ENCODE results near the gene DYNLRB1. TPM values are rescaled to one million over a fixed set of nuclear protein-coding genes. Genes with fewer than 3 reads are reported as not detected.
"Not testable (repeated sequence)": the region's sequence is repeated elsewhere in the genome, so short reads cannot be mapped to it uniquely, and the experiment has no call there.

The DYNLRB1 gene
- total RNA-seq, 2 experiments from 2014 or later, result 91.2 to 96.8 TPM

DNA sequence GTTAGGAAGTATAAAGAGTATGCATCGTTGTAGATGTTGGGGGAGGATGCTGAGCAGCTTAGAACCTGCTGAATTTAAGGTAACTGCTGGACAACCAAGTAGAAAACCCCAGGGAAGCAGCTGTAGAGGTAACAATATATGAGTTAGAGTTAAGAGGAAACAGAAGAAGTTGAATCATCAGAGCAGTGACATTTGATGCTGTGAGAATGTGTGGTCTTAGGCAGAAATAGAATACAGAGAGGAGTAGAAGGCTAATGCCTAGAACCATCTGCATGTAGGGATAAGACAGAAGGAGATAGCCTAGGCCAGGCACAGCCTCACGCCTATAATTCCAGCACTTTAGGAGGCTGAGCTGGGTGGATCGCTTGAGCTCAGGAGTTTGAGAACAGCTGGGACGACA lies 22.6 kb upstream of the DYNLRB1 start:
- no peak for ATAC-seq (ENCODE audit: low read depth)
- Mint-ChIP-seq H3K4me1 (no peaks in the 10 kb centered on the region), H3K4me3 (no peak overlapping the region), H3K36me3 (peaks cover 52% of the 10 kb centered on the region), H3K27ac (no peak overlapping the region), H3K27me3 (no peaks in the 10 kb centered on the region), H3K9me3 (no peaks in the 10 kb centered on the region)
- DNase-seq, result no peak
- POLR2A ChIA-PET, result interaction anchor here (1.3 kb wide), 1 partner anchor 22 kb away, joined by 3 read pairs; no protein-coding TSS in a partner anchor

DNA sequence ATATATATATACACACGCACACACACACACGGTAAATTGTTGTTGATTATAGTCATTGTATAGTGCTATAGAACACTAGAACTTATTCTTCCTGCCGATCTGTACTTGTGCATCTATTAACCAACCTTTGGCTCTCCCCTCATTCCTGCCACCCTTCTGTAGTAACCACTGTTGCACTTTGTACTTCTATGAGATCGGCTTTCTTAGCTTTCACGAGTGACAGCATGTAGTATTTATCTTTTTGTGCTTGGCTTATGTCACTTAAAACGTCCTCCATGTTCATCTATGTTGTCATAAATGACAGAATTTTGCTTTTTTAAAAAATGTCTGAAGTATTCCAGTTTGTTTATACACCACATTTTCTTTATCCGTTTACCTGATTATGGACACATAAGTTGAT lies 20.9 kb upstream of the DYNLRB1 start:
- Mint-ChIP-seq H3K27ac (no peak overlapping the region), H3K36me3 (peaks cover 57% of the 10 kb centered on the region), H3K9me3 (peaks cover 6% of the 10 kb centered on the region), H3K4me1 (peaks cover 1% of the 10 kb centered on the region), H3K4me3 (no peak overlapping the region), H3K27me3 (no peaks in the 10 kb centered on the region)
- DNase-seq (no peak), ATAC-seq (ENCODE audit: low read depth) (no peak)
- POLR2A ChIA-PET, result no interaction called here

DNA sequence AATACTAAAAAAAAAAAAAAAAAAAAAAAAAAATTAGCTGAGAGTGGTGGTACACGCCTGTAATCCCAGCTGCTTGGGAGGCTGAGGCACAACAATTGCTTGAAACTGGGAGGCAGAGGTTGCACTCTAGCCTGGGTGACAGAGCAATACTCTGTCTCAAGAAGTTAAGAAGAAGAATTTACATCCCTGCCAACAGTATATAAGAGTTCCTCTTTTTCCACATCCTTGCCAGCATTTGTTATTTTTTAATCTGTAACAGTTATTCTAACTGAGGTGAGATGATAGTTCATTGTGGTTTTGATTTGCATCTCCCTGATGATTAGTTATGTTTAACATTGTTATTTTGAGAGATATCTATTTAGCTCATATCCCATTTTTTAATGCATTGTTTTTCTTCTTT lies 20.3 kb upstream of the DYNLRB1 start:
- DNase-seq, result no peak
- Mint-ChIP-seq H3K4me1 (peaks cover 1% of the 10 kb centered on the region), H3K9me3 (peaks cover 10% of the 10 kb centered on the region), H3K4me3 (no peak overlapping the region), H3K27me3 (no peaks in the 10 kb centered on the region), H3K27ac (no peak overlapping the region), H3K36me3 (peaks cover 59% of the 10 kb centered on the region)
- ATAC-seq (ENCODE audit: low read depth), result no peak
- POLR2A ChIA-PET, result no interaction called here

DNA sequence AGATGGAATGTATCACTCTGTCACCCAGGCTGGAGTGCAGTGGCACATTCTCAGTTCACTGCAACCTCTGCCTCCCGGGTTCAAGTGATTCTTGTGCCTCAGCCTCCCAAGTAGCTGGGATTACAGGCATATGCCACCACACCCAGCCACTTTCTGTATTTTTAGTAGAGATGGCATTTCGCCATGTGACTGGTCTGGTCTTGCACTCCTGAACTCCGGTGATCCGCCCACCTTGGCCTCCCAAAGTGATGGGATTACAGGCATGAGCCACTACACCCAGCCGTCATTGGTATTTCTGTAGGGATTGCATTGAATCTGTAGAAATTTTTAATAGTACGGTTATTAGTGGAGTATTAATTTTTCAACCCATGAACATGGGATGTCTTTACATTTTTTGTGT lies 18.6 kb upstream of the DYNLRB1 start:
- POLR2A ChIA-PET; H3K4me1 Mint-ChIP-seq; H3K27ac Mint-ChIP-seq; H3K27me3 Mint-ChIP-seq; H3K9me3 Mint-ChIP-seq; ATAC-seq (ENCODE audit: low read depth); H3K4me3 Mint-ChIP-seq; DNase-seq: not testable (repeated sequence)
- H3K36me3 Mint-ChIP-seq, result peaks cover 61% of the 10 kb centered on the region

DNA sequence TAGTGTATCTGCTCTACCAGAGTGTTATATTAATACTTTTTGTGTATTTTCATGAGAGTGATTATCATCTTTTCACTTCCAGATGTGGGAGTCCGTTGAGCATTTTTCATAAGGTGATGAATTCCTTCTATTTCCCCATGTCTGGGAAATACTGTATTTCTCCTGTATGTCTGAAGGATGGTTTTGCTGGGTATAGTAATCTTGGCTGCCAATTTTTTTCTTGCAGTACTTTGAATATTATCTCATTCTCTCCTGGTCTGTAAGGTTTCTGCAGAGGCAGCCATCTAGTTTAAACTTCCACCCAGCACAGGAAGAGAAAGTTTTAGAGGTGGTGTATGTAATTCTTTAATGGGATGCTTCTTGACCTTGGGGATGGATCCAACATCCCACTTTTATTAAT lies 15.4 kb upstream of the DYNLRB1 start:
- Mint-ChIP-seq H3K27me3 (no peaks in the 10 kb centered on the region), H3K36me3 (peaks cover 50% of the 10 kb centered on the region), H3K27ac (no peak overlapping the region), H3K4me3 (no peak overlapping the region), H3K4me1 (peaks cover 1% of the 10 kb centered on the region), H3K9me3 (peaks cover 10% of the 10 kb centered on the region)
- no peak for ATAC-seq (ENCODE audit: low read depth)
- DNase-seq, result no peak
- POLR2A ChIA-PET, result no interaction called here

DNA sequence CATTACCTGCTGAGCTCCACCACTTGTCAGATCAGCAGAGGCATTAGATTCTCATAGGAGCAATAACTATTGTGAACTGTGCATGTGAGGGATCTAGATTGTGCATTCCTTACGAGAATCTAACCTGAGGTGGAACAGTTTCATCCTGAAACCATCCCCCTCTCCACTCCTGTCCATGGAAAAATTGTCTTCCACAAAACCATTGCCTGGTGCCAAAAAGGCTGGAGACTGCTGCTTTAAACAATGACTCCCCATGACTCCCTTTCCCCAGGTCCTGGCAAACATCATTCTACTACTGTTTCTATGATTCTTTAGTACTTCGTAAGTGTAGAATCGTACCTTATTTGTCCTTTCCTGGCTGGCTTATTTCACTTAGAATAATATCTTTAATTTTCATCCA lies 9.7 kb upstream of the DYNLRB1 start:
- Mint-ChIP-seq H3K27ac (no peak overlapping the region), H3K36me3 (peaks cover 11% of the 10 kb centered on the region), H3K4me1 (peaks cover 3% of the 10 kb centered on the region), H3K9me3 (no peaks in the 10 kb centered on the region), H3K4me3 (no peak overlapping the region), H3K27me3 (no peaks in the 10 kb centered on the region)
- no peak for DNase-seq
- POLR2A ChIA-PET, result interaction anchor here (1.3 kb wide), 1 partner anchor 10 kb away, joined by 7 read pairs; the partner anchor contains the start of gene DYNLRB1
- ATAC-seq (ENCODE audit: low read depth), result no peak

GRCh38 chr20:34507702-34508413 lies 8.4 kb upstream of the DYNLRB1 start:
- no peak for DNase-seq
- no peak overlapping the region for H3K27ac Mint-ChIP-seq
- POLR2A ChIA-PET, result no interaction called here
- ATAC-seq (ENCODE audit: low read depth), result no peak
- H3K36me3 Mint-ChIP-seq, result peaks cover 8% of the 10 kb centered on the region
- H3K9me3 Mint-ChIP-seq, result no peaks in the 10 kb centered on the region
- H3K4me1 Mint-ChIP-seq, result peaks cover 3% of the 10 kb centered on the region
- no peak overlapping the region for H3K4me3 Mint-ChIP-seq
- no peaks in the 10 kb centered on the region for H3K27me3 Mint-ChIP-seq

DNA sequence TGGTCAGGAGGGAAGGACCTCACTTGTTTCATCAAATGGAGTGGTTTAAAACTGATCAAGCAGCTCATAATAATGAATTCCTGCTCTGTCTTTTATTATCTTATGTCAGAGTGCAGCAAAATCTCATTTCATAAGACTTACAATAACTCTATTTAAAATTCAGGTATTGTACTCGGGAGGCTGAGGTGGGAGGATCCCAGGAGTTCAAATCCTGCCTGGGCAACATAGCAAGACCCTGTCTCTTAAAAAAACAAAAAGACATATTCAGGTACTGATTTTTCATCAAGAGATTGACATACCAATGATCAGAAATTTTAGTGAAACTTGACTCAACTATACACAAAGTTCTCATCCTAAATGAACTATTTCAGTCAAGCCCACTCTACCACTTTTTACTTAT lies 5.6 kb upstream of the DYNLRB1 start:
- H3K9me3 Mint-ChIP-seq, result no peaks in the 10 kb centered on the region
- DNase-seq, result no peak
- H3K4me1 Mint-ChIP-seq, result peaks cover 14% of the 10 kb centered on the region
- no peak overlapping the region for H3K27ac Mint-ChIP-seq
- no peak overlapping the region for H3K4me3 Mint-ChIP-seq
- ATAC-seq (ENCODE audit: low read depth), result no peak
- peaks cover 5% of the 10 kb centered on the region for H3K36me3 Mint-ChIP-seq
- H3K27me3 Mint-ChIP-seq, result no peaks in the 10 kb centered on the region
- POLR2A ChIA-PET, result no interaction called here

GRCh38 chr20:34511891-34512265 lies 4.3 kb upstream of the DYNLRB1 start:
- H3K9me3 Mint-ChIP-seq, result no peaks in the 10 kb centered on the region
- no peak for ATAC-seq (ENCODE audit: low read depth)

DNA sequence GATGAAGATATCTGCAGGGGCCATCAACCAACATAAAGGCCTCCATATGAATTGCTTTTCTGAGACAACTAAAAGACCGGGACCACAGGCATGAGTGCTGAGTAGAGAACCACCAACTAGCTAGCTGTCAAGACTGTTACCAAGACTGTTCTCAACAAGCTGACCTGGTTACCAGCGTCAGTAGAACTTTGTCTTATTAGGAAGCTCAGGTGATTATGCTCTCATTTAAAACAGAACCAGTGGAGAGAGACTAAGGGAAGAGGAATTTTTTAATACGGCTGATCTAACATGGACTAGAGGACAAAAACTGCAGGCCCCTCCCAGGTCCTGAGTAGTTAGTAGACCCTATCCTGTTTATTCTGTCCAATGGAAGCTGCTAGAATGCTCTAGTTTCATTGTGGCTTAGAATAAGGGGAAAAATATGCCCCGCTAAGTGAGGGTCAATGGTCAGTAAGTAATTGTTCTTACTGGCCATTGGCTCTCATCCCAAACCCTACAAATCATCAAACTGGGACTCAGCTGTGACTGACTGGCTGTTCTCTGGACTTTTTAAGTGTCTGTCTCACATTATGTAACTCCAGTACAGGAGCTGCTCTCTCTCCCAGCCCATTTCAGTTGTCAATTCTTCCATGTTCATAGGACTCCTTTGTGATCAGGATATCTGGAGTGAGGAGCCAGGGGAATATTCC lies 3.8 kb upstream of the DYNLRB1 start:
- peaks cover 14% of the 10 kb centered on the region for H3K4me1 Mint-ChIP-seq
- POLR2A ChIA-PET, result no interaction called here
- H3K27me3 Mint-ChIP-seq, result no peaks in the 10 kb centered on the region

More at GRCh38 chr20:34511891-34512265, 4.3 kb upstream of the DYNLRB1 start:
- H3K4me1 Mint-ChIP-seq, result peaks cover 14% of the 10 kb centered on the region
- H3K27me3 Mint-ChIP-seq, result no peaks in the 10 kb centered on the region
- H3K36me3 Mint-ChIP-seq, result peaks cover 5% of the 10 kb centered on the region
- DNase-seq, result no peak
- H3K4me3 Mint-ChIP-seq, result no peak overlapping the region
- no peak overlapping the region for H3K27ac Mint-ChIP-seq
- POLR2A ChIA-PET, result no interaction called here

DNA sequence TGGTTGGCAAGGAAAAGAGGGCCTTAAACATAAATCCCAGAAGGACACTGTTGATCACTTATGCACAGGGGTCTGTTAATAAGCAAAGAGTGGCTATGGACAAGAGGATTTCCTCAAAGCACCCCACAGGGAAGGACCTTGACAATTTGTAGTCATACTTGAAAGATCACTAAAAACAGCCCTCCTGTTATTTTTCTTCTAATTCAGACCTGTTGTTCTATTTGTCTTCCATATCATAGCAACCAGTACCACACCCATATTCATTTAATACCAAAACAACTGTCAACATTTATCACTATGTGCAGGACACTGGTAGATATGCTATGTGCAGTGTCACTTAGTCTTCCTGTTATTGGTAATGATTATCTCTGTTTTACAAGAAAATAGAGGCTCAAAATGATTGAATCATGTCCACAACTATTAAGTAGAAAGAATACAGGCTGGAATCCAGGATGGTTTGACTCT lies 3.2 kb upstream of the DYNLRB1 start:
- peaks cover 5% of the 10 kb centered on the region for H3K36me3 Mint-ChIP-seq
- DNase-seq (no peak), ATAC-seq (ENCODE audit: low read depth) (no peak)
- peaks cover 17% of the 10 kb centered on the region for H3K4me1 Mint-ChIP-seq
- H3K27me3 Mint-ChIP-seq, result no peaks in the 10 kb centered on the region
- H3K9me3 Mint-ChIP-seq, result no peaks in the 10 kb centered on the region
- no peak overlapping the region for H3K4me3 Mint-ChIP-seq
- POLR2A ChIA-PET, result no interaction called here
- no peak overlapping the region for H3K27ac Mint-ChIP-seq

More for the DNA sequence above, 3.8 kb upstream of the DYNLRB1 start:
- Mint-ChIP-seq H3K4me3 (no peak overlapping the region), H3K9me3 (no peaks in the 10 kb centered on the region), H3K27ac (no peak overlapping the region), H3K36me3 (peaks cover 5% of the 10 kb centered on the region)
- ATAC-seq (ENCODE audit: low read depth) (no peak), DNase-seq (no peak)

GRCh38 chr20:34514034-34514433 lies 2.2 kb upstream of the DYNLRB1 start:
- DNase-seq; H3K4me3 Mint-ChIP-seq; H3K27me3 Mint-ChIP-seq; H3K36me3 Mint-ChIP-seq; H3K9me3 Mint-ChIP-seq; ATAC-seq (ENCODE audit: low read depth); POLR2A ChIA-PET: not testable (repeated sequence)
- Mint-ChIP-seq H3K4me1 (peaks cover 23% of the 10 kb centered on the region), H3K27ac (peak overlapping the region; percentile 34)

DNA sequence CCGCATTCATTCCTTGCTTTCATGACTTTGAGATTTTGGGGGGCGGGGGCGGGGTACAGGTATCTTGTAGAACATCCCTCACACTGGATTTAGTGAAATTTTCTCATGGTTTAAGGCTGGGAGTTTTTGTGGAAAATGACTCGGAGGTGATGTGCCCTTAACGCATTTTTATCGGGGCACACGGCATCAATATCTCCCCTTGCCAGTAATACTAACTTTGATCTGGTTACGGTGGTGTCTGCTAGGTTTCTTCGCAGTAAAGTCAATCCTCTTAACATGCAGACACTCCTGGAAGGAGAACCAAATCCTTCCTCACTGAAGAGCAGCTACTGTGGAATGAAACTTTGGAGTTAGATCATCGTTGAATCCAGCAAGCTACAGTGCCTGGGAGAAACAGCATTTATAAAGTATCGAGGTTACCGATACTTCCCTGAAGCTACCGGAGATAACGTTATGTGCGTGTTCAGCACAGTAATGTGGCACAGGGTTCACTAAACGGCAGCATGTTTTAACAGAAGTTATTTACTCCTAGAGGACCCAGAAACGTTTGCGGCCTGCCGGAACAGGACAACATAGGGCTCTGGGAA lies 1.2 kb upstream of the DYNLRB1 start:
- H3K4me3 Mint-ChIP-seq, result peak overlapping the region; percentile 98
- H3K27ac Mint-ChIP-seq, result peak overlapping the region; percentile 96
- POLR2A ChIA-PET, result interaction anchor here (0.6 to 3.4 kb wide), 9 partner anchors 16 to 403 kb away, joined by 3 to 29 read pairs (median 6); partner anchors contain the start of genes AHCY, EIF2S2 and ITCH
- H3K27me3 Mint-ChIP-seq, result no peaks in the 10 kb centered on the region
- DNase-seq, result no peak
- no peak for ATAC-seq (ENCODE audit: low read depth)
- H3K9me3 Mint-ChIP-seq, result no peaks in the 10 kb centered on the region
- peaks cover 3% of the 10 kb centered on the region for H3K36me3 Mint-ChIP-seq
- peaks cover 22% of the 10 kb centered on the region for H3K4me1 Mint-ChIP-seq

Data from activated naive CD8-positive, alpha-beta T cell treated with anti-CD3 and anti-CD28 coated beads, Interleukin-2, amount 10 ng/mL, durations not matched to agents 7 days and 5 days (primary cell).